ENCODE data around the gene NLRC5. TPM values are rescaled to one million over a fixed set of nuclear protein-coding genes. Genes with fewer than 3 reads are reported as not detected.

The NLRC5 gene
- total RNA-seq, 4 donors from 2014 or later, result 47.6 to 314 (median 80.8) TPM

DNA sequence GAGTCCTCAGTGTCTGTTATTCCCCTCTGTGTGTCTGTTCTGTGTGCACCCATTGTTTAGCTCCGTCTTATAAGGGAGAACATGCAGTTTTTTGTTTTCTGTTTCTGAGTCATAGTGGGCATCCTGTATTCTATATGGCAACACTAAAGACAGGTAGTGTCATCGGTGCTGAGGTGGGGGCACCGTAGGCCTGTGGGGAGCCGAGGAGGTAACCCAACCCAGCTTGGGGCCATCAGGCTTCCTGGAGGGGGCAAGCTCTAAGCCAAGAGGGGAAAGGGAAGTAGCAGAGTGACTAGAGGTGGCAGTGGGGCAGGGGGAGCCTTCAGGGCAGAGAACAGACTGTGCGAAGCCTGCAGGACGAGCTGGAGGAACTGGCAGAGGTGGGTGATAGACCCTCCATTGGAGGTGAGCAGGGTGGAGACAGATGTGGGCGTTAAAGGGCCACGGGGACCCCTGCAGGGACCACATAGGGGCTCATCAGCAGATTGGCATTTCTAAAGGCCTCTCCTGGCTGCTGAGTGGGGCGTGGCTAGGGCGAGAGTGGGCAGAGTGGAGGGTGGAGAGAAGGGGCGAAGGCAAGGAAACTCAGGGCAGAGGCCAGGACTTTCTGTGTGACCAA is 139.5 kb downstream of the NLRC5 start:
- no peak for TF ChIP-seq POLR2A (IDR thresholded peaks at IDR 0.05)
- TF ChIP-seq, protein P1, sequence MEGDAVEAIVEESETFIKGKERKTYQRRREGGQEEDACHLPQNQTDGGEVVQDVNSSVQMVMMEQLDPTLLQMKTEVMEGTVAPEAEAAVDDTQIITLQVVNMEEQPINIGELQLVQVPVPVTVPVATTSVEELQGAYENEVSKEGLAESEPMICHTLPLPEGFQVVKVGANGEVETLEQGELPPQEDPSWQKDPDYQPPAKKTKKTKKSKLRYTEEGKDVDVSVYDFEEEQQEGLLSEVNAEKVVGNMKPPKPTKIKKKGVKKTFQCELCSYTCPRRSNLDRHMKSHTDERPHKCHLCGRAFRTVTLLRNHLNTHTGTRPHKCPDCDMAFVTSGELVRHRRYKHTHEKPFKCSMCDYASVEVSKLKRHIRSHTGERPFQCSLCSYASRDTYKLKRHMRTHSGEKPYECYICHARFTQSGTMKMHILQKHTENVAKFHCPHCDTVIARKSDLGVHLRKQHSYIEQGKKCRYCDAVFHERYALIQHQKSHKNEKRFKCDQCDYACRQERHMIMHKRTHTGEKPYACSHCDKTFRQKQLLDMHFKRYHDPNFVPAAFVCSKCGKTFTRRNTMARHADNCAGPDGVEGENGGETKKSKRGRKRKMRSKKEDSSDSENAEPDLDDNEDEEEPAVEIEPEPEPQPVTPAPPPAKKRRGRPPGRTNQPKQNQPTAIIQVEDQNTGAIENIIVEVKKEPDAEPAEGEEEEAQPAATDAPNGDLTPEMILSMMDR (IDR thresholded peaks at IDR 0.05), result no peak
- DNase-seq, result no peak
- no peak overlapping the region for H3K4me3 ChIP-seq

DNA sequence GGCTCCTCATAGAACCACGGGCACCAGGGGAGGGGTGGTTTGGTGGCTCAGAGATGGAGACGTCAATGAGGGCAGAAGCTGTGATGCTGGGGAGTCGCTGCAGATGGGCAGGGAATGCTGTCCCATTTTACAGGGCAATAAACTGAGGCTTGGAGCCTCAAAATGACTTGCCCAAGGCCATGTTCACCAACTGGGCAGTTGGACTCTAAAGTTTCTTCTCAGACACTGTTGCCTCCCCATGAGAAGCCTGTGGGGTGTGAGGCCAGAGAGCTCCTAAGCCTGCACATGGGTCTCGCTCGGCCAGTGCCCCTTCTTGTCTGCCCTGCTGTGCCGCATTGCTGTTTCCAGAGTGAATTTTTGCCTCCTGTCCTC is 141.6 kb downstream of the NLRC5 start:
- Histone ChIP-seq H3K27me3 (no peaks in the 10 kb centered on the region), H3K27ac (no peak overlapping the region), H3K4me1 (peaks cover 3 to 37% (median 15%) of the 10 kb centered on the region in 4 donors), H3K4me3 (no peak overlapping the region), H3K36me3 (peaks cover 0 to 28% (median 0%) of the 10 kb centered on the region in 3 donors), H3K9me3 (no peaks in the 10 kb centered on the region)
- TF ChIP-seq, protein P1 (IDR thresholded peaks at IDR 0.05), result no peak
- TF ChIP-seq POLR2A (IDR thresholded peaks at IDR 0.05), result no peak
- DNase-seq, result no peak

More for the DNA sequence above, 139.5 kb downstream of the NLRC5 start:
- H3K36me3 ChIP-seq, result peaks cover 0 to 28% (median 0%) of the 10 kb centered on the region in 3 donors
- peaks cover 0 to 21% (median 2%) of the 10 kb centered on the region in 4 donors for H3K4me1 ChIP-seq
- no peak overlapping the region for H3K27ac ChIP-seq
- no peaks in the 10 kb centered on the region for H3K9me3 ChIP-seq
- no peaks in the 10 kb centered on the region for H3K27me3 ChIP-seq

DNA sequence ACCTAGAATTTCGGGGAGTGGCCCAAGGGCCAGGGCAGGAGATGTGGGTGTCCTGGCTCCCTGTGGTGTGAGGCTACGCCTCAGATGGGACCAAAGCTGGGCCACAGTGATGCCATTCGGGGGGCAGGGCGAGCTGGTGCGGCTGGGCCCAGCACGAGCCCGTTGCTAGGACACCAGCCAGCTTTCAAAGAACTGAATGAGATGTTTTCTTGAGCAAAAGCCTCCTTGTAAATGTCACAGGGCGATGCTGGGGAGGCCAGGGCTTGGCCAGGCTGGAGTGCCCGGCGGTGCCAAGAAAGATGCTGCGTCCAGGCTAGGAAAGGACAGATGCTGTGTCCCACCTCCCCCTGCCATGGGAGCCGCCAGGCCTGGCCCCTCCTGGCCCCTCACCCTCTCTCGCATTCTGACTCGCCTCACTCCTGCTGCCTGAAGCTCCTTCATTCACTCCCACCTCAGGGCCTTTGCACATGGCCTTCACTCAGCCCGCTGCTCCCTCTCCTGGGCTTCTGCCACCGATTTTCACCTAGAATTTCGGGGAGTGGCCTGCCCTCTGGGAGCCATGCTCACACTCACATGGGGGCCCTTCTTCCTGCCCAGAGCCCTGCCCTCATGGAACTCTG is 142.1 kb downstream of the NLRC5 start:
- DNase-seq, result no peak
- Histone ChIP-seq H3K27ac (peak overlapping the region in 3 of 4 donors; percentile 17 to 57 (median 26)), H3K36me3 (peaks cover 0 to 27% (median 0%) of the 10 kb centered on the region in 3 donors), H3K27me3 (no peaks in the 10 kb centered on the region), H3K4me1 (peaks cover 3 to 37% (median 15%) of the 10 kb centered on the region in 4 donors), H3K4me3 (no peak overlapping the region), H3K9me3 (no peaks in the 10 kb centered on the region)
- TF ChIP-seq, protein P1 (IDR thresholded peaks at IDR 0.05), result no peak
- TF ChIP-seq POLR2A (IDR thresholded peaks at IDR 0.05), result no peak

DNA sequence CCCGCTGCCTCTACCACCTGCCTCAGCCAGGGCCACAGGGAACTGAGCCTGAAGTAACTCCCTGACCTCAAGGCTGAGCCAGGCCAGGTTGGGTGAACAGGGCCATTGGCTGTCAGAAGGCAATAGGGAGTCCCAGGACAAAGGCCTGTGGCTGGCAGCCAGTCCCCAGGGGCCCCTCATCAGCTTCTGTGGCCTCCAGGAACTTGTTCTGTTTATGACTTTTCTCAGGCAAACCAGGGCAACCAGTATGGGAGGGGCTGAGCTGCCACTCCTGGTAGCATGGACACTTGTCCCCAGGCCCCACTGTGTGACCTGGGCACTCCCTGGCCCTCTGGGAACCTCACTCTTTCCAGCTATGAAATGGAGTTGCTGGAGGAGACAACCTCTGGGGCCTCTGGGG is 143.1 kb downstream of the NLRC5 start:
- TF ChIP-seq, protein P1 (IDR thresholded peaks at IDR 0.05), result no peak
- peak in 1 of 2 donors; percentile 40 for TF ChIP-seq POLR2A (IDR thresholded peaks at IDR 0.05)
- Histone ChIP-seq H3K27me3 (no peaks in the 10 kb centered on the region), H3K36me3 (peaks cover 0 to 20% (median 0%) of the 10 kb centered on the region in 3 donors), H3K27ac (peak overlapping the region in 3 of 4 donors; percentile 17 to 57 (median 26)), H3K9me3 (no peaks in the 10 kb centered on the region), H3K4me1 (peaks cover 3 to 37% (median 15%) of the 10 kb centered on the region in 4 donors), H3K4me3 (no peak overlapping the region)
- DNase-seq, result peak in 2 of 3 donors; percentile 80 to 86

DNA sequence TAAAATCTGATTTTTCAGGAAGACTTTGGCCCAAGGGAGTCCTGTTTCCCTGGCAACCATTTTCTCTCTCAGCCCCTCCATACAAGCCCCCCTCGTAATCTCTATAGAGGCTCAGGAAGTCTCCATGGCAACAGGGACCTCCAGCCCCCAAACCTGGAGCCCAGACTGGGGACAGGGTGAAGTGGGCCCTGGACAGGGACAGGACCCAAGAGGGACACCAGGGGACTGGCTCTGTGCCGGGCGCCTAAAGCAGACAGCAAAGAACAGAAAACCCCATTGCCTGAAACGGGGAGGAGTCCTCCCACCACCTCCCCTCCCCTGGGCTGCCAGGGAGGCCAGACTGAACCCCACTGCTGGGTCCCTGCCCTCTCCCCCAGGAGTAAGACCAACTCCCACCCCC is 143.7 kb downstream of the NLRC5 start:
- Histone ChIP-seq H3K27me3 (no peaks in the 10 kb centered on the region), H3K36me3 (peaks cover 0 to 20% (median 0%) of the 10 kb centered on the region in 3 donors), H3K4me3 (no peak overlapping the region), H3K27ac (peak overlapping the region in 3 of 4 donors; percentile 12 to 43 (median 17)), H3K4me1 (peaks cover 3 to 37% (median 15%) of the 10 kb centered on the region in 4 donors), H3K9me3 (no peaks in the 10 kb centered on the region)
- no peak for DNase-seq
- TF ChIP-seq, protein P1 (IDR thresholded peaks at IDR 0.05), result no peak
- no peak for TF ChIP-seq POLR2A (IDR thresholded peaks at IDR 0.05)

Other genes with a start within 250 kb of the NLRC5 start
- gene SLC12A3, start 124.3 kb upstream of the NLRC5 start, total RNA-seq, result not detected
- gene HERPUD1, start 57.4 kb upstream of the NLRC5 start, total RNA-seq, result 100 to 1,000 TPM in 3 of 4 donors, 10 to 100 TPM in 1; 86.0 to 143 (median 108) TPM
- gene CETP, start 27.6 kb upstream of the NLRC5 start, total RNA-seq, result 1 to 10 TPM in 1 of 4 donors, not detected in 3; 2.5 TPM
- 10 to 100 TPM; 26.4 to 73.9 (median 64.8) TPM for gene CPNE2, start 103.0 kb downstream of the NLRC5 start, total RNA-seq
- 100 to 1,000 TPM in 2 of 4 donors, 10 to 100 TPM in 2; 55.7 to 308 (median 109) TPM for gene PSME3IP1, start 196.5 kb downstream of the NLRC5 start, total RNA-seq
- gene RSPRY1, start 196.8 kb downstream of the NLRC5 start, total RNA-seq, result 10 to 100 TPM; 49.0 to 84.7 (median 65.1) TPM

Measured in Peyer's patch (tissue), 4 donors.